GM12874 (cell line): Measurements from ENCODE around the gene KCNQ1OT1.

Experiments used
- TF ChIP-seq, protein P1 (sequence below): IDR thresholded peaks from 2 replicates; pipeline ENCODE4 v1.5.1; 2011; ENCODE audit warnings: low read depth, mild to moderate bottlenecking, control low read depth, low read length, moderate library complexity; ENCODE audit not compliant: insufficient read depth

Gene KCNQ1OT1

GRCh38 chr11:2630679-2631078, 69.1 kb downstream of the KCNQ1OT1 start:
- TF ChIP-seq, protein P1, sequence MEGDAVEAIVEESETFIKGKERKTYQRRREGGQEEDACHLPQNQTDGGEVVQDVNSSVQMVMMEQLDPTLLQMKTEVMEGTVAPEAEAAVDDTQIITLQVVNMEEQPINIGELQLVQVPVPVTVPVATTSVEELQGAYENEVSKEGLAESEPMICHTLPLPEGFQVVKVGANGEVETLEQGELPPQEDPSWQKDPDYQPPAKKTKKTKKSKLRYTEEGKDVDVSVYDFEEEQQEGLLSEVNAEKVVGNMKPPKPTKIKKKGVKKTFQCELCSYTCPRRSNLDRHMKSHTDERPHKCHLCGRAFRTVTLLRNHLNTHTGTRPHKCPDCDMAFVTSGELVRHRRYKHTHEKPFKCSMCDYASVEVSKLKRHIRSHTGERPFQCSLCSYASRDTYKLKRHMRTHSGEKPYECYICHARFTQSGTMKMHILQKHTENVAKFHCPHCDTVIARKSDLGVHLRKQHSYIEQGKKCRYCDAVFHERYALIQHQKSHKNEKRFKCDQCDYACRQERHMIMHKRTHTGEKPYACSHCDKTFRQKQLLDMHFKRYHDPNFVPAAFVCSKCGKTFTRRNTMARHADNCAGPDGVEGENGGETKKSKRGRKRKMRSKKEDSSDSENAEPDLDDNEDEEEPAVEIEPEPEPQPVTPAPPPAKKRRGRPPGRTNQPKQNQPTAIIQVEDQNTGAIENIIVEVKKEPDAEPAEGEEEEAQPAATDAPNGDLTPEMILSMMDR, result no peak

DNA sequence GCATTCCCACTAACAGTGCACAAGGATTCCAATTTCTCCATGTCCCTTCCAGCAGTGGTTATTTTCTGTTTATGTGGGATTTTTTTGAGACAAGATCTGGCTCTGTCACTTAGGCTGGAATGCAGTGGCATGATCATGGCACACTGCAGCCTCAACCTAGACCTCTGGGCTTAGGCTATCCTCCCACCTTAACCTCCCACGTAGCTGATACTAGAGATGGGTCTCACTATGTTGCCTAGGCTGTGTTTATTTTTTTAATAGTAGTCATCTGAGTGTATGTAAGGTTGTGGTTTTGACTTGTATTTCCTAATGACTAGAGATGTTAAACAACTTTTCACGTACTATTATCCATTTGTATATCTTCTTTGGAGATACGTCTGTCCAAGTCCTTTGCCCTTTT, 74.6 kb downstream of the KCNQ1OT1 start:
- TF ChIP-seq, protein P1, result no peak

- TF ChIP-seq, protein P1, result no peak
Measured at GRCh38 chr11:2621894-2622293, 77.9 kb downstream of the KCNQ1OT1 start.

DNA sequence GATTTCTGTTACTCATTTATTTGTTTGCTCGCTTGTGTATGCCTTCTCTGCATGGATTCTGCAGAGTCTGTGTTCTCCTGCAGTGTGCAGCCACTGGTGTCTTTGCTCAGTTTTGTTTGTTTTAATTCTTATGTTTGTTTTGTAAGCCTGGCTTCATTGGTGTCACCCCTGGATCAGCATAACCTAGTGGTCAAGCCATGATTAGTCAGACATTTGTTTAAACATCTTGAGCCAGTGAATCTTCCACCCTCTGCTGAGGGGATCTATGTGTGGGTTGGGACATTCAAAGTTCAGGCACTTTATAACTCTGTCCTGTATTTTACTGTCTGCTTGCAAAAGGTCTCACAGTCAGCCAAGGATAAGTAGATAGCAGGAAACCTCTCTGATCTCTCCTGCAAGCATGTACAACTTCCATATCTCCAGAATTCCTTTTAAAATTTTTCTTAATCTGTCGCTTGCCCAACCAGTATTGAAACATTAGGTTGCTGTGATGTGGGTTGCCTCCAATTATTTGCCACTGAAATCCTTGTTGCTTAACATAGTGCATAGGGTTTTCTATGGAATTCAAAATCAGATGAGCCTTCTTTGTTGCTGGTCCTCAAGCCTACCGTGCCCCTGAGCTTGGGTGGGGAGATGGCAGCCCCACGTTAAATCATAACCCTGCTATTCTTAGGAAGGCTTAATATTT, 86.8 kb downstream of the KCNQ1OT1 start:
- TF ChIP-seq, protein P1, result no peak

GRCh38 chr11:2609345-2609744, 90.4 kb downstream of the KCNQ1OT1 start:
- TF ChIP-seq, protein P1, result no peak

DNA sequence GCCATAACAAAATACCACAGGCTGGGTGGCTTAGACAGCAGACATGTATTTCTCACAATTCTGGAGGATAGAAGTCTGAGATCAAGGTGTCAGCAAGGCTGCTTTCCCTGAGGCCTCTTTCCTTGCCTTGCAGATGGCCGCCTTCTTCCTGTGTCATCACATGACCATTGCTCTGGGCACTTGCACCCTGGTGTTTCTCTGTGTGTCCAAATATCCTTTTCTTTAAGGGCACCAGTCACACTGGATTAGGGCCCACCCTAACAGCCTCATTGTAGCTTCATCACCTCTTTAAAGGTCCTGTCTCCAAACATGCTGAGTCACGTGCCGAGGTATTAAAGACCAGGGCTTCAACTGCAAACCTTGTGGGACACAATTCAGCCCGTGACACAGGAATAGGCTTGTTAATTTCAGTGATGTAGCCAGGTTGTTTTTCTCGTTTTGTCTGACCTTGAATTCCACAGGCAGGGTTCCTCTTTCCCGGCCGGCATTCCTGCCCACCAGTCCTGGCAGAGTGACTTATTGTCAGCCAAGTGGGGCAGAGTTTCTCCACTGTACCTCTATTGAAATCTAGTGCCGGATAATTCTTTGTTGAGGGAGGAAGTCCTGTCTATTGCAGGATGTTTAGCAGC, 100.1 kb downstream of the KCNQ1OT1 start:
- TF ChIP-seq, protein P1, result no peak

DNA sequence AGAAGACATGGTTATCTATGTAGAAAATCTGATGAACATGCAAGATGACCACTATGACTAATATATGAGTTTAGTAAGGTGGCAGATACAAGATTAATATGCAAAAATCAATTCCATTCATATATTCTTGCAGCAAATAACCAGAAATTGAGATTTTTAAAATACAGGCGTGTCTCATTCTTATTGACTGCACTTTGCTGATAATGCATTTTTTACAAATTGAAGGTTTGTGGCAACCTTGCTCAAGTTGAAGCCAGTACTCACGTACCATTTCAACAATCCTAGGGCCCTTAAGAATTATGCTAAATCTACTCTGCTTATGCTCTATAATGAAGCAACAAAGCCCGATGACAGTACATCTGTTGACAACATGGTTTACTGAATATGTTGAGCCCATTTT, 104.6 kb downstream of the KCNQ1OT1 start:
- TF ChIP-seq, protein P1, result no peak
